GM18858 (cell line): Measurements from ENCODE around the gene CEACAM16.

Source experiments
- ATAC-seq: cut with Tn5 transposase; IDR thresholded peaks from one replicate; pipeline ENCODE4 v1.9.1; 2021; ENCODE audit not compliant: unreplicated experiment

The CEACAM16 gene

DNA sequence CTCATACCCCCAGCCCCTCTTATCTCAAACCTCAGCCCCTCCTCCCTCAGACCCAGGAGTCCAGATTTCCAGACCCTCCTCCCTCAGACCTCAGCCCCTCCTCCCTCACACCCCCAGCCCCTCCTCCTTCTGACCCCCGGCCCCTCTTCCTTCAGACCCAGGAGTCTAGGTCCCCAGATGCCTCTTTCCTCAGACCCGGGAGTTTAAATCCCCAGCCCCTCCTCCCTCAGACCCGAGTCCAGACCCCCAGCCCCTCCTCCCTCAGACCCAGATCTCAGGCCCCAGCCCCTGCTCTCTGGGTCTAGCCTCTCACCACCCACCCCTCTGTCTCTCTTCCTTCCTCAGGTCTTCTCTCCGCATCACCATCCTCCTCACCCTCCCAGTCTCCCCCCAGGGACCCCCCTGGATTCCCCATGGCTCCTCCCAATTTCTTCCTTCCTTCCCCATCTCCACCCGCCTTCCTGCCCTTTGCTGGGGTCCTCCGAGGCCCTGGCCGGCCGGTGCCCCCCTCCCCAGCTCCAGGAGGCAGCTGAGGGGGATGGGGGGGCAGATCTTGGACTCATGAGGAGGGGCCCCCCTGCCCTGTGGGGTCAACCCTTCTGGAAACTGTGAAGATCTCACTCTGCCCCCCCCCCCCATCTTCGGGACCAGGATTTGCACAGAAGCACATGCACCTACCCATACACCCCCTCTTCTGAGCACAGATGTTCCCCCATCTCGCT is 60.3 kb downstream of the CEACAM16 start:
- no peak for ATAC-seq
